HepG2 (cell line): ENCODE data around the gene PTH2. TPM values are rescaled to one million over a fixed set of nuclear protein-coding genes. Genes with fewer than 3 reads are reported as not detected.
A peak's percentile ranks its signal among the peaks of the same experiment; 100 is the strongest.

Source experiments
- GTF3A ChIP-seq: sonication (generic); formaldehyde crosslinking; conservative IDR thresholded peaks from 2 replicates; pipeline ENCODE4 v1.4.0; 2020; ENCODE audit warnings: mild to moderate bottlenecking, missing genetic modification reagents
- MTA3 ChIP-seq: sonication (generic); formaldehyde crosslinking; IDR thresholded peaks from 2 replicates; pipeline ENCODE4 v1.4.0; 2020; ENCODE audit warnings: missing genetic modification reagents
- NR1H2 ChIP-seq: sonication (generic); formaldehyde crosslinking; IDR thresholded peaks from 2 replicates; pipeline ENCODE4 v1.8.1; 2022; ENCODE audit warnings: low read depth, missing genetic modification reagents, borderline replicate concordance
- PBX3 ChIP-seq: sonication (generic); formaldehyde crosslinking; IDR thresholded peaks from 2 replicates; pipeline ENCODE4 v1.8.1; 2023; ENCODE audit warnings: missing genetic modification reagents, inconsistent platforms, borderline replicate concordance
- RBM22 ChIP-seq: fragments of 200-400 bp; formaldehyde crosslinking; optimal IDR thresholded peaks from 2 replicates; pipeline ENCODE3; 2017; ENCODE audit warnings: mild to moderate bottlenecking, low read length, moderate library complexity
- RORA ChIP-seq: sonication (generic); formaldehyde crosslinking; IDR thresholded peaks from 2 replicates; pipeline ENCODE4 v1.5.0; 2020; ENCODE audit warnings: mild to moderate bottlenecking, missing genetic modification reagents, moderate library complexity
- SP1 ChIP-seq, 2 experiments: fragments of 450-650 bp in 1 of 2; sonication (generic) in 1 of 2; formaldehyde crosslinking in 1 of 2; IDR thresholded peaks; 2 replicates each; pipeline versions ENCODE4 v1.4.0 to v1.6.1; 2016 to 2020; ENCODE audit warnings: missing genetic modification reagents in 1 of 2
- SP5 ChIP-seq: IDR thresholded peaks from 2 replicates; pipeline ENCODE4 v1.6.1; 2016; ENCODE audit warnings: low read depth, borderline replicate concordance
- TBX3 ChIP-seq: fragments of 450-650 bp; IDR thresholded peaks from 2 replicates; pipeline ENCODE4 v1.6.1; 2017; ENCODE audit warnings: antibody characterized with exemption, mild to moderate bottlenecking, inconsistent platforms, borderline replicate concordance
- TFDP1 ChIP-seq: IDR thresholded peaks from 2 replicates; pipeline ENCODE4 v1.6.1; 2016; ENCODE audit warnings: missing compliant biosample characterization, missing genetic modification reagents, borderline replicate concordance
- ZBTB40 ChIP-seq, 2 experiments: fragments of 450-650 bp in 1 of 2; sonication (generic) in 1 of 2; formaldehyde crosslinking in 1 of 2; IDR thresholded peaks; 2 replicates each; pipeline versions ENCODE4 v1.6.1 to v1.8.0; 2016 to 2022; ENCODE audit warnings: antibody characterized with exemption in 1 of 2, mild to moderate bottlenecking in 1 of 2, missing genetic modification reagents in 1 of 2
- ZFX ChIP-seq: sonication (generic); formaldehyde crosslinking; IDR thresholded peaks from 2 replicates; pipeline ENCODE4 v1.4.0; 2020; ENCODE audit warnings: mild to moderate bottlenecking, low read depth, missing genetic modification reagents, moderate library complexity
- ZNF234 ChIP-seq: sonication (generic); formaldehyde crosslinking; conservative IDR thresholded peaks from 2 replicates; pipeline ENCODE4 v1.5.1; 2020; ENCODE audit warnings: mild to moderate bottlenecking, missing genetic modification reagents
- ZNF253 ChIP-seq: sonication (generic); formaldehyde crosslinking; IDR thresholded peaks from 2 replicates; pipeline ENCODE4 v1.8.0; 2022; ENCODE audit warnings: mild to moderate bottlenecking, missing genetic modification reagents, borderline replicate concordance
- ZNF704 ChIP-seq: sonication (generic); formaldehyde crosslinking; IDR thresholded peaks from 2 replicates; pipeline ENCODE4 v1.8.1; 2023; ENCODE audit warnings: mild to moderate bottlenecking, inconsistent platforms, moderate library complexity, missing genetic modification reagents, borderline replicate concordance
- polyA plus RNA-seq, 8 experiments: library from polyadenylated mRNA; depleted of rRNA in 3 of 8; stranded (reverse) in 7 of 8; unstranded in 1 of 8; fragments of >200 nt; fragmentation: Illumina TruSeq in 4 of 8; extraction: Trizol in 4 of 8; gene quantifications; 2 replicates each; pipeline versions ENCODE4 v1.2.1 to v1.2.3, GENCODE V29; 2011 to 2016; ENCODE audit warnings: low read depth in 4 of 8, missing spikeins in 1 of 8, mixed read lengths in 1 of 8; ENCODE audit not compliant: insufficient read depth in 1 of 8
- total RNA-seq, 5 experiments: library from RNA; depleted of rRNA; stranded (reverse); fragments of >200 nt; fragmentation: Illumina TruSeq; extraction: Trizol; gene quantifications; 2 replicates each; pipeline ENCODE4 v1.2.3, GENCODE V29; 2016; ENCODE audit warnings: low read depth in 1 of 5

The PTH2 gene
- total and polyA plus RNA-seq, 2 of the 13 experiments (the other 11 are each of a cell fraction or from before 2014, with no cell fraction given): not detected

- peak; percentile 86; the same call in 1 of the 2 replicates for TF ChIP-seq ZNF704
- TF ChIP-seq PBX3: no peak
- no peak for TF ChIP-seq SP1 (IDR thresholded peaks at IDR 0.05)
- peak; percentile 43; the same call in 1 of the 2 replicates for TF ChIP-seq SP1 (CRISPR knock-in tag; IDR thresholded peaks at IDR 0.05)
- TF ChIP-seq GTF3A (CRISPR knock-in tag): no peak
- no peak for TF ChIP-seq SP5 (CRISPR knock-in tag)
- TF ChIP-seq RBM22: no peak
- TF ChIP-seq RORA (CRISPR knock-in tag): no peak
- TF ChIP-seq ZFX: peak; percentile 73
- TF ChIP-seq ZNF234 (CRISPR knock-in tag): no peak
- TF ChIP-seq TBX3: peak; percentile 34; the same call in 1 of the 2 replicates
- no peak for TF ChIP-seq TFDP1 (CRISPR knock-in tag)
- 0 out of 2 replicates have a peak, but pooled peaks have one; percentile 46 for TF ChIP-seq NR1H2 (CRISPR knock-in tag)
- no peak for TF ChIP-seq MTA3 (CRISPR knock-in tag)
- no peak for TF ChIP-seq ZNF253
- no peak for TF ChIP-seq ZBTB40 (IDR thresholded peaks at IDR 0.05)
- peak; percentile 46; the same call in 1 of the 2 replicates for TF ChIP-seq ZBTB40 (CRISPR knock-in tag; IDR thresholded peaks at IDR 0.05)
Observed at GRCh38 chr19:49443366-49444099, 20.3 kb upstream of the PTH2 start (continued).
